SK-N-SH (cell line): Measurements from ENCODE around the gene TMEM178A.

Experiments
- CTCF ChIP-seq: fragments of 200-600 bp; sonication (generic); IDR thresholded peaks from 2 replicates; pipeline ENCODE4 v1.6.1; 2017; ENCODE audit warnings: antibody characterized with exemption, mild to moderate bottlenecking, moderate library complexity
- MXI1 ChIP-seq: IDR thresholded peaks from 2 replicates; pipeline ENCODE4 v1.6.1; 2012; ENCODE audit warnings: mild to moderate bottlenecking, low read depth, low read length, improper control_type of control experiment
- NFIC ChIP-seq: IDR thresholded peaks from 2 replicates; pipeline ENCODE4 v1.4.0; 2012; ENCODE audit warnings: borderline replicate concordance
- SMC3 ChIP-seq: IDR thresholded peaks from 2 replicates; pipeline ENCODE4 v1.6.1; 2012; ENCODE audit warnings: low read depth, low read length, improper control_type of control experiment
- USF2 ChIP-seq: fragments of 150-350 bp; IDR thresholded peaks from 2 replicates; pipeline ENCODE4 v1.6.1; 2017; ENCODE audit warnings: antibody characterized with exemption, low read length, low read depth, borderline replicate concordance

GRCh38 chr2:39631256-39631655, 34.5 kb upstream of the TMEM178A start:
- TF ChIP-seq CTCF (no peak), NFIC (no peak), SMC3 (no peak), USF2 (no peak), MXI1 (no peak)
